SK-N-MC (cell line): Measurements from ENCODE around the gene SMAD7.
A peak's percentile ranks its signal among the peaks of the same experiment; 100 is the strongest.

Experiments used
- DNase-seq: peaks from one replicate; pipeline ENCODE4 v3.0.0-alpha.2; 2011; ENCODE audit warnings: low read depth, low spot score
- H3K27ac ChIP-seq: fragments of 200-600 bp; sonication (generic); 2 replicates; pipeline ENCODE4 v1.5.1; 2016; ENCODE audit warnings: mixed run types
- H3K36me3 ChIP-seq: fragments of 200-600 bp; sonication (generic); 2 replicates; pipeline ENCODE4 v1.6.1; 2017; ENCODE audit warnings: antibody characterized with exemption, low read length, mixed read lengths; ENCODE audit not compliant: insufficient read depth
- H3K4me3 ChIP-seq: fragments of 200-600 bp; sonication (generic); 2 replicates; pipeline ENCODE4 v1.5.1; 2016
- H3K9ac ChIP-seq: fragments of 200-600 bp; sonication (generic); 2 replicates; pipeline ENCODE4 v1.8.0; 2017; ENCODE audit warnings: mixed run types, mixed read lengths; ENCODE audit not compliant: insufficient read length
- H3K9me3 ChIP-seq: fragments of 200-600 bp; sonication (generic); 2 replicates; pipeline ENCODE4 v1.6.1; 2017; ENCODE audit warnings: low read depth, mild to moderate bottlenecking, antibody characterized with exemption, low read length, moderate library complexity, mixed read lengths
- EZH2 ChIP-seq: fragments of 200-600 bp; sonication (generic); IDR thresholded peaks from one replicate; pipeline ENCODE4 v1.6.1; 2017; ENCODE audit warnings: antibody characterized with exemption
- FOXP2 ChIP-seq: optimal IDR thresholded peaks from 2 replicates; pipeline ENCODE3; 2011; ENCODE audit warnings: mild to moderate bottlenecking, moderate library complexity; ENCODE audit not compliant: insufficient read depth; ENCODE audit errors: extremely low read length, control extremely low read depth
- POLR2AphosphoS5 ChIP-seq: IDR thresholded peaks from 2 replicates; pipeline ENCODE4 v1.6.1; 2012; ENCODE audit warnings: mild to moderate bottlenecking, low read depth, low read length, borderline replicate concordance

Gene SMAD7

DNA sequence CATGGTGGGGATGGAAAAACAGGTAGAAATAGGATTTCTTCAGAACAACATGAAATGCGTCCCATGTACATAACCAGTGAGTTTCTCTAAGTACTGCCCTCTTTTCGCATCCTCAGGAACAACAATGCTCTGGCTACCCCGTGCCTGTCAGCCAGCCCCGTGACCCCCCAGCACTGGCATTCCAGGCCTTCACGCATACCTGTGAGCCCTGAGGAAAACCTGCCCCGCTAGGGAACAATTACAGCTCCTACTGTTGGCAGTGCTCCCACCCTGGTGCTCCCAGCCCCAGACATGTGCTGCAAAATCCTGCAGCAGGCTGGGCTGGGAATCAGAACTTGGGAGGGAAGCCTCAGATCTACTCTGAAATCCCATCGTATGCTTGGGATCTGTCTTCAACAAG, 9.1 kb downstream of the SMAD7 start:
- no peak overlapping the region for H3K4me3 ChIP-seq
- H3K36me3 ChIP-seq, result peaks cover 5% of the 10 kb centered on the region; the same call in 1 of the 2 replicates
- no peaks in the 10 kb centered on the region for H3K9me3 ChIP-seq
- no peak for DNase-seq
- no peak overlapping the region for H3K9ac ChIP-seq
- TF ChIP-seq EZH2 (no peak), FOXP2 (no peak), POLR2AphosphoS5 (no peak)
- peak overlapping the region; percentile 30; the same call in 1 of the 2 replicates for H3K27ac ChIP-seq

- peaks cover 3% of the 10 kb centered on the region; the same call in 1 of the 2 replicates for H3K36me3 ChIP-seq
- no peak for TF ChIP-seq FOXP2
- no peak for TF ChIP-seq EZH2
- no peak for TF ChIP-seq POLR2AphosphoS5
- DNase-seq, result no peak
- no peaks in the 10 kb centered on the region for H3K9me3 ChIP-seq
- H3K9ac ChIP-seq, result no peak overlapping the region
- no peak overlapping the region for H3K4me3 ChIP-seq
- H3K27ac ChIP-seq, result peak overlapping the region; percentile 30
Measured at GRCh38 chr18:48940854-48941611, 9.7 kb downstream of the SMAD7 start.

GRCh38 chr18:48939205-48940097, 11.3 kb downstream of the SMAD7 start:
- no peaks in the 10 kb centered on the region for H3K9me3 ChIP-seq
- peaks cover 3% of the 10 kb centered on the region; the same call in 1 of the 2 replicates for H3K36me3 ChIP-seq
- no peak overlapping the region for H3K9ac ChIP-seq
- TF ChIP-seq EZH2, result no peak
- TF ChIP-seq POLR2AphosphoS5, result no peak
- no peak for TF ChIP-seq FOXP2
- H3K4me3 ChIP-seq, result peak overlapping the region; percentile 37
- peak overlapping the region; percentile 51; the same call in 1 of the 2 replicates for H3K27ac ChIP-seq
- DNase-seq, result no peak

DNA sequence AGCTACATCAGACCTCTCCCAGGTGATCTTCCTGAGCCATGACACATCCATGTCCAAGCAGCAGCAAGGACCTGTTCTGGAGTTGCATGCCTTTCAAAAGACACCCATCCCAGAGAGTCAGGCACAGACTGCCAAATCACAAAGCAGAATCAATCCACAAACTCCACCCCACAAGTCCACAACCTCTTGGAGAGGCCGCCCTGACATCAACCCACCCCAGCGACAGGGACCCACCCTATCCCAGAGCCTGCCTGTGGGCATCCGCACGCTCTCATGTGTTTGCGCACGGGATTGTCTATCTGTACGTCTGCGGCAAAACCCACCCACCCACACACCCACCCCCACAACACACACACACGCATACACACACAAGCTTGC, 11.9 kb downstream of the SMAD7 start:
- Histone ChIP-seq H3K9me3 (no peaks in the 10 kb centered on the region), H3K4me3 (no peak overlapping the region), H3K27ac (no peak overlapping the region), H3K9ac (no peak overlapping the region), H3K36me3 (peaks cover 3% of the 10 kb centered on the region; the same call in 1 of the 2 replicates)
- TF ChIP-seq EZH2, result no peak
- DNase-seq, result no peak

DNA sequence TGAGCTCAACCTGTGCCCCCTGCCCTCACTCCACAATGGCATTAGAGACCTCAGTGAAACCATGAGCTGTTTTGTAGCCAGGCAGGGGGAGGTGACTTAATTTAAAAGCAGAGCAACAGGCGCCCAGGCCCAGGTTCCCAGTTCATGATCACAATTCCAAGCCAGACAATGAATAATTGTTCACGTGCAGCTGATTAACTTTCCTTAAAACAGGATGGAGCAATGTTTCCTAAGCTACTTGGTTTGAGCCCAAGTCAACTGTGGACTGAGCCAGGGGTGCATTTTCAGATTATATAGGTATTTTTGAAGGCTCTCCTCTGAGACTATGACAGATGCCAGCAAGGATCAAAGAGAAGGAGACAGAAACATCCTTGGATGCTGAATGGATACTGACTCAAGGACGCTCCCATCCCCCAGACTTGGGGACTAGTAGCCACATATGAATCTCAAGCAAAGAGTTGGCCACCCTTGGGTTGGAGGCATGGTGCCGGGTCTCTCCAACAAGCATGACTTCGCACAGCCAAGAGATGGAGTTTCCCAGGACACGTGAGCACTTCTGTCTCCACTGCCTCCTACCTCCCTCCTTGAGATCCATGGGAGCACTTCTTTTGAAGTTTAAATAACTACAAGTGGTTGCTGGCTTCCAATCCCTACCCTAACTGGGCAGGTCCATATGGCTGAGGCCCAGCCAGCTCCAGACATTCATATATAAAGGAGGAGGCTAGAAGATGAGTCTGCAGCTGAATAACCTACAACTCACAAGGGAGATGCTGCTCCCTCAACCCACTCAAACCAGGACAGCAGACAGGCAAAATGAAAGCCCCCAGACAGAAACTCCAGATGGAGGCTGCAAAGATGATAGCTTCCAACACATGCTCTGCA, 12.7 kb downstream of the SMAD7 start:
- H3K4me3 ChIP-seq, result no peak overlapping the region
- TF ChIP-seq FOXP2 (no peak), POLR2AphosphoS5 (no peak), EZH2 (no peak)
- DNase-seq, result no peak
- no peak overlapping the region for H3K9ac ChIP-seq
- no peak overlapping the region for H3K27ac ChIP-seq
- H3K9me3 ChIP-seq, result no peaks in the 10 kb centered on the region
- H3K36me3 ChIP-seq, result peaks cover 3% of the 10 kb centered on the region; the same call in 1 of the 2 replicates

DNA sequence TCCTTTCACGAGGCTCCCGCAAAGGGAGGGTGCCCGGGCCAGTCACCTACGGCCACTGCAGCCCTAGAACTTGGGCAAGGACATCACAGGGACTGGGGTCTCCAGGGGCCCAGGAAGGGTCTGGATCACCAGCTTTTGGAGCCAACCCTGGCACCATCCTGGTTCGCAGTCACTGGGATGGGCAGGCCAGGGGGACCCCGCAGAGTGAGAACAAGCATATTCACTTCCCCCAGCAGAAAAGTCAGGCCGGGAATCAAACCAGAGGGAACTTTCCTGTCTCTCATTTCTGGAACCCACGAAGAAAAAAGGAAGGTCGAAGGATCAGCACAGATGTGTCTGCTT, 15.4 kb downstream of the SMAD7 start:
- peak overlapping the region; percentile 93 for H3K27ac ChIP-seq
- no peak for DNase-seq
- H3K36me3 ChIP-seq, result no peaks in the 10 kb centered on the region
- no peak for TF ChIP-seq FOXP2
- TF ChIP-seq EZH2, result no peak
- TF ChIP-seq POLR2AphosphoS5, result no peak
- H3K4me3 ChIP-seq, result no peak overlapping the region; the same call in 1 of the 2 replicates
- H3K9me3 ChIP-seq, result no peaks in the 10 kb centered on the region
- H3K9ac ChIP-seq, result no peak overlapping the region

DNA sequence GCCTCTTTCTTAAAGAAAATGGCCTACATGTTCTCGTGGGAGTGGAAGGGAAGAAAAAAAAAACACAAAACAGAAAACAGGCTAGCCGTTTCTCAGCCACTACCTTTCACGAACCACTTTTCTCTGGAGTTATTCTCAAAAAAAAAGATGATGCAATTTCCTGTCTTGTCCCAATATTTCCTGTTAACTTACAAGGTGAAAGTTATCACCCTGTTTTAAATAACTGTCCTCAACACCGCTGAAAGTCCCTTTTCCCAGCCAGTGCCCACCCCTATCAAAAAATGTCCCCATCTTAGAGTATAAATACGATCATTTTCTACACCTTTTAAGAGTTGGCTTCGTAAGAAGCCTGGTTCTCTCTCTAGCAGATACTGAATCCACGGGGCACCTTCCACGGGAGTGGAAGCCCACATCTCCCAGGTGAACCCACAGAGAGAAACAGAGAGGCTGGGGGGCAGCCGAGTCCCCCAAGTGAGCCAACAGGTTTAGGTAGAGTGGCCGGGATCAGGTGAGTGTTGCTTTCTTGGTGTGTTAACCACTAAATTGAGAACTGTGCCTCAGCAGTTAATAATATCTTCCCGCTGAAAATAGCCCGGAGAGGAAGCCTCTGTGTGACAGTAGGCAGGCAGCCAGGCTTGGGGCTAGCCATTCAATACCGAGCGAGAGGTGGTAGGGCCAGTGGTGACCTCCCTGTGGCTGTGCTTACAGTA, 15.9 kb downstream of the SMAD7 start:
- H3K36me3 ChIP-seq, result no peaks in the 10 kb centered on the region
- H3K4me3 ChIP-seq, result peak overlapping the region; percentile 52
- no peaks in the 10 kb centered on the region for H3K9me3 ChIP-seq
- DNase-seq, result no peak
- peak overlapping the region; percentile 59 for H3K9ac ChIP-seq
- TF ChIP-seq EZH2 (no peak), FOXP2 (no peak), POLR2AphosphoS5 (no peak)
- peak overlapping the region; percentile 93 for H3K27ac ChIP-seq
